AML-193 (cell line): ENCODE results near the gene PCDHGA1.
"Not testable (repeated sequence)": the region's sequence is repeated elsewhere in the genome, so short reads cannot be mapped to it uniquely, and the experiment has no call there.

Experiments
- DNase-seq, 2 experiments: peaks; one replicate each; lab custom pipeline; 2025; lab: John Stamatoyannopoulos, UW

The PCDHGA1 gene

GRCh38 chr5:141412854-141413539, 82.7 kb downstream of the PCDHGA1 start, which contains the start of gene PCDHGA10:
PCDHGA10 (plus strand) TSS chr5:141412987; CDS start chr5:141413176, 189 bp downstream.
- peak; percentile 37 to 69 for DNase-seq

- DNase-seq, result no peak
Measured at GRCh38 chr5:141413540-141414069, 83.3 kb downstream of the PCDHGA1 start.

GRCh38 chr5:141414548-141415274, 84.4 kb downstream of the PCDHGA1 start:
- not testable (repeated sequence) for DNase-seq

- DNase-seq, result not testable (repeated sequence)
Measured at GRCh38 chr5:141415275-141415618, 84.9 kb downstream of the PCDHGA1 start.

- not testable (repeated sequence) for DNase-seq
Measured at GRCh38 chr5:141417494-141418172, 87.3 kb downstream of the PCDHGA1 start, which contains the start of gene PCDHGB7. PCDHGB7 (plus strand) TSS chr5:141417677; CDS start chr5:141417860, 183 bp downstream.

- no peak for DNase-seq
Measured at GRCh38 chr5:141419074-141419880, 89.0 kb downstream of the PCDHGA1 start.

GRCh38 chr5:141420855-141421488, 90.7 kb downstream of the PCDHGA1 start, which contains the start of gene PCDHGA11:
PCDHGA11 (plus strand) TSS chr5:141421051; CDS start chr5:141421228, 177 bp downstream.
- DNase-seq, result no peak

- no peak for DNase-seq
Measured at GRCh38 chr5:141421489-141421855, 91.2 kb downstream of the PCDHGA1 start.

GRCh38 chr5:141422742-141423291, 92.5 kb downstream of the PCDHGA1 start:
- DNase-seq, result no peak

GRCh38 chr5:141427783-141428426, 97.6 kb downstream of the PCDHGA1 start:
- DNase-seq, result no peak

GRCh38 chr5:141430332-141431113, 100.2 kb downstream of the PCDHGA1 start, which contains the start of gene PCDHGA12:
PCDHGA12 (plus strand) TSS chr5:141430507; CDS start chr5:141430760, 253 bp downstream.
- DNase-seq, result no peak

- DNase-seq, result no peak
Measured at GRCh38 chr5:141431286-141431685, 101.0 kb downstream of the PCDHGA1 start.

- not testable (repeated sequence) for DNase-seq
Measured at GRCh38 chr5:141432308-141432707, 102.0 kb downstream of the PCDHGA1 start.

GRCh38 chr5:141432726-141433125, 102.4 kb downstream of the PCDHGA1 start:
- DNase-seq, result not testable (repeated sequence)

- no peak for DNase-seq
Measured at GRCh38 chr5:141434006-141434405, 103.7 kb downstream of the PCDHGA1 start.

GRCh38 chr5:141437221-141437620, 106.9 kb downstream of the PCDHGA1 start:
- DNase-seq, result no peak

- no peak for DNase-seq
Measured at GRCh38 chr5:141439411-141440141, 109.3 kb downstream of the PCDHGA1 start.

GRCh38 chr5:141440341-141440740, 110.0 kb downstream of the PCDHGA1 start:
- DNase-seq, result no peak
